ENCODE data around the gene ELOB. TPM values are rescaled to one million over a fixed set of nuclear protein-coding genes. Genes with fewer than 3 reads are reported as not detected.

ELOB gene
- total and polyA plus RNA-seq, 2 experiments from 2014 or later, result 255 to 642 TPM

- H4K20me1 ChIP-seq (ENCODE audit: insufficient read depth, poor library complexity, severe bottlenecking), result no peaks in the 10 kb centered on the region
- H3K79me2 ChIP-seq, result no peaks in the 10 kb centered on the region
- no peaks in the 10 kb centered on the region for H3K36me3 ChIP-seq (replicated peaks; ENCODE audit: insufficient read depth, low read depth)
- no peak for TF ChIP-seq EZH2phosphoT487 (IDR thresholded peaks at IDR 0.05; ENCODE audit: low read depth, severe bottlenecking, unreplicated experiment)
- TF ChIP-seq CTCF (IDR thresholded peaks at IDR 0.05; ENCODE audit: poor library complexity), result no peak
- TF ChIP-seq EZH2 (IDR thresholded peaks at IDR 0.05; ENCODE audit: borderline replicate concordance), result no peak
- H3K4me1 ChIP-seq (ENCODE audit: insufficient read depth), result peaks cover 6% of the 10 kb centered on the region
- H3K27ac ChIP-seq, result no peak overlapping the region
- no peaks in the 10 kb centered on the region for H3K9me2 ChIP-seq (replicated peaks; ENCODE audit: insufficient read depth)
- DNase-seq (ENCODE audit: low spot score), result no peak
- no peaks in the 10 kb centered on the region for H3K9me3 ChIP-seq (ENCODE audit: low read depth)
- WGBS (ENCODE audit: low lambda C conversion rate, missing lambda C conversion rate), result 90% methylated on average over 6 of the region's 7 CpGs
- no peak overlapping the region for H3K4me3 ChIP-seq
- H3K27me3 ChIP-seq, result no peaks in the 10 kb centered on the region
- no peak overlapping the region for H3K4me2 ChIP-seq
- H2AFZ ChIP-seq, result no peak overlapping the region
These were observed 36.7 kb upstream of the ELOB start for GRCh38 chr16:2813771-2814221.

GRCh38 chr16:2811703-2812471 is 34.8 kb upstream of the ELOB start:
- H3K9me2 ChIP-seq (replicated peaks; ENCODE audit: insufficient read depth), result no peaks in the 10 kb centered on the region
- DNase-seq (ENCODE audit: low spot score), result no peak
- H3K79me2 ChIP-seq, result no peaks in the 10 kb centered on the region
- H3K4me2 ChIP-seq, result no peak overlapping the region
- H2AFZ ChIP-seq, result no peak overlapping the region
- H3K9me3 ChIP-seq (ENCODE audit: low read depth), result no peaks in the 10 kb centered on the region
- no peak overlapping the region for H3K4me3 ChIP-seq
- no peaks in the 10 kb centered on the region for H4K20me1 ChIP-seq (ENCODE audit: insufficient read depth, poor library complexity, severe bottlenecking)
- H3K36me3 ChIP-seq (replicated peaks; ENCODE audit: insufficient read depth, low read depth), result no peaks in the 10 kb centered on the region
- H3K27me3 ChIP-seq, result no peaks in the 10 kb centered on the region
- peaks cover 6% of the 10 kb centered on the region for H3K4me1 ChIP-seq (ENCODE audit: insufficient read depth)
- WGBS (ENCODE audit: low lambda C conversion rate, missing lambda C conversion rate), result 74% methylated on average over 15 of the region's 15 CpGs
- H3K27ac ChIP-seq, result no peak overlapping the region
- TF ChIP-seq CTCF (IDR thresholded peaks at IDR 0.05; ENCODE audit: poor library complexity) (no peak), EZH2 (IDR thresholded peaks at IDR 0.05; ENCODE audit: borderline replicate concordance) (no peak), EZH2phosphoT487 (IDR thresholded peaks at IDR 0.05; ENCODE audit: low read depth, severe bottlenecking, unreplicated experiment) (no peak)

- Histone ChIP-seq H3K4me1 (ENCODE audit: insufficient read depth) (peaks cover 4% of the 10 kb centered on the region), H3K27me3 (no peaks in the 10 kb centered on the region), H3K79me2 (no peaks in the 10 kb centered on the region), H3K9me2 (replicated peaks; ENCODE audit: insufficient read depth) (no peaks in the 10 kb centered on the region), H4K20me1 (ENCODE audit: insufficient read depth, poor library complexity, severe bottlenecking) (no peaks in the 10 kb centered on the region), H3K27ac (no peak overlapping the region), H2AFZ (no peak overlapping the region), H3K36me3 (replicated peaks; ENCODE audit: insufficient read depth, low read depth) (no peaks in the 10 kb centered on the region), H3K9me3 (ENCODE audit: low read depth) (no peaks in the 10 kb centered on the region), H3K4me2 (no peak overlapping the region), H3K4me3 (no peak overlapping the region)
- WGBS (ENCODE audit: low lambda C conversion rate, missing lambda C conversion rate), result 92% methylated on average over 6 of the region's 6 CpGs
- TF ChIP-seq EZH2phosphoT487 (IDR thresholded peaks at IDR 0.05; ENCODE audit: low read depth, severe bottlenecking, unreplicated experiment) (no peak), EZH2 (IDR thresholded peaks at IDR 0.05; ENCODE audit: borderline replicate concordance) (no peak), CTCF (IDR thresholded peaks at IDR 0.05; ENCODE audit: poor library complexity) (no peak)
- no peak for DNase-seq (ENCODE audit: low spot score)
These were observed 33.6 kb upstream of the ELOB start for GRCh38 chr16:2810651-2811050.

All from hepatocyte (in vitro differentiated cells).